Glomerular endothelial cell (primary cell): ENCODE data around the gene ENOX2. TPM values are rescaled to one million over a fixed set of nuclear protein-coding genes. Genes with fewer than 3 reads are reported as not detected.
"Not testable (repeated sequence)": the region's sequence is repeated elsewhere in the genome, so short reads cannot be mapped to it uniquely, and the experiment has no call there.

Source experiments
- DNase-seq: peaks from one replicate; pipeline ENCODE4 v3.0.0-alpha.2; 2011; ENCODE audit warnings: low read depth, low spot score; ENCODE audit errors: extremely low read depth
- total RNA-seq: library from RNA; depleted of rRNA; stranded (reverse); fragments of >200 nt; gene quantifications from 2 replicates; pipeline ENCODE4 v1.2.3, GENCODE V29; 2015

Gene ENOX2
- total RNA-seq = 9.1 and 14.8 TPM in 2 replicates

GRCh38 chrX:130902783-130903613 lies at the start of gene ENOX2:
TSS of gene ENOX2 (minus strand) at chrX:130903209. CDS start at chrX:130703216, 199,993 bp downstream.
- DNase-seq = peak; percentile 77

GRCh38 chrX:130952266-130953043 lies 49.4 kb upstream of the ENOX2 start:
- no peak for DNase-seq

DNA sequence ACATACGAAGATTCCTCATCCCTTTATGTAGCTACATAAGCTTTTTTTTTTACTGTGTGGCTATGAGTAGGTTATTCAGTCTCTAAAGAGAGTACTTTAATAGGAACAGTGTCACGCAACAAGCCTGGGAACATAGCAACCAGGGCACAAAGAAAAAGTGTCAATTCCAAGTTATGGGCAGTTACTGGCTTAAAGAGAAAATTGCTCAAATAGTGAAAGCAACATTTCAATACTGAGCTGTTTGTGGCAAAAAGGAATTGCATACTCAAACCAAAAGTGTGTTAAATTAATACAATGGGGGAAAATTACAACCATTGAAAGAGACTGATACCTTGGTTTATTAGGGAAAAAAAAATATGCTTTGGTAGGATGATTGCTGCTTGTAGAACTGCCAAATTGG lies 41.2 kb upstream of the ENOX2 start:
- no peak for DNase-seq

DNA sequence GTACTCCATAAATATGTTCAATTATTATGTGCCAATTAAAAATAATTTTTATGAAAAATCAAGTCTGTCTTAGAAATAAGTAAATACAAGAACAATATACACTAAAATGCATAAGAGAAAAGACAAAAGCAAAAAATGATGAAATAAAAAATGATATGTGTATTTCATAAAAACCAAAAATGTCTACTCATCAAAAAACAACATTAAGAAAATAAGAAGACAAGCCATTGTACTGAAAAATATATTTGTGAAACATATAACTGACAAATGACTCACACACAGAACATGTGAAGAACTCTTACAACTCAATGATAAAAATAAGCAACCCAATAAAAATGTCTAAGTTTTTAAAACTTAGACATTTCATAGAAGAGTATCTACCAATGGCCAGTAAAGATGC lies 34.1 kb upstream of the ENOX2 start:
- no peak for DNase-seq

GRCh38 chrX:130933358-130933757 lies 30.3 kb upstream of the ENOX2 start:
- DNase-seq = no peak

DNA sequence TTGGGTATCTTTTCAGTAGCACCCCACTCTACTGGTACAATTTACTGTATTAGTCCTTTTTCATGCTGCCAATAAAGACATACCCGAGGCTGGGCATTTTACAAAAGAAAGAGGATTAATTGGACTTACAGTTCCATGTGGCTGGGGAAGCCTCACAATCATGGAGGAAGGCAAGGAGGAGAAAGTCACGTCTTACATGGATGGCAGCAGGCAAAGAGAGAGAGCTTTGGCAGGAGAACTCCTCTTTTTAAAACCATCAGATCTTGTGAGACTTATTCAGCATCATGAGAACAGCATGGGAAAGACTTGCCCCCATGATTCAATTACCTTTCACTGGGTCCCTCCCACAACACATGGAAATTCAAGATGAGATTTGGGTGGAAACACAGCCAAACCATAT lies 17.4 kb upstream of the ENOX2 start:
- not testable (repeated sequence) for DNase-seq

DNA sequence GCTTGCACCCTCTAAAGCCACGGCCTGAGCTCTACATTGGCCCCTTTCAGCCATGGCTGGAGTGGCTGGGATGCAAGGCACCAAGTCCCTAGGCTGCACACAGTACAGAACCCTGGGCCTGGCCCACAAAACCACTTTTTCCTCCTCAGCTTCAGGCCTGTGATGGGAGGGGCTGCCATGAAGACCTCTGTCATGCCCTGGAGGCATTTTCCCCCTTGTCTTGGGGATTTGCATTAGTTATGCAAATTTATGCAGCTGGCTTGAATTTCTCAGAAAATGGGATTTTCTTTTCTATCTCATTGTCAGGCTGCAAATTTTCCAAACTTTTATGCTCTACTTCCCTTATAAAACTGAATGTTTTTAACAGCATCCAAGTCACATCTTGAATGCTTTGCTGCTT lies 16.7 kb upstream of the ENOX2 start:
- DNase-seq = not testable (repeated sequence)

- DNase-seq = not testable (repeated sequence)
Observed at GRCh38 chrX:130918498-130918897, 15.5 kb upstream of the ENOX2 start.

GRCh38 chrX:130916636-130917422 lies 13.8 kb upstream of the ENOX2 start:
- DNase-seq = peak; percentile 36

- DNase-seq = no peak
Observed at GRCh38 chrX:130915302-130915701, 12.3 kb upstream of the ENOX2 start.

DNA sequence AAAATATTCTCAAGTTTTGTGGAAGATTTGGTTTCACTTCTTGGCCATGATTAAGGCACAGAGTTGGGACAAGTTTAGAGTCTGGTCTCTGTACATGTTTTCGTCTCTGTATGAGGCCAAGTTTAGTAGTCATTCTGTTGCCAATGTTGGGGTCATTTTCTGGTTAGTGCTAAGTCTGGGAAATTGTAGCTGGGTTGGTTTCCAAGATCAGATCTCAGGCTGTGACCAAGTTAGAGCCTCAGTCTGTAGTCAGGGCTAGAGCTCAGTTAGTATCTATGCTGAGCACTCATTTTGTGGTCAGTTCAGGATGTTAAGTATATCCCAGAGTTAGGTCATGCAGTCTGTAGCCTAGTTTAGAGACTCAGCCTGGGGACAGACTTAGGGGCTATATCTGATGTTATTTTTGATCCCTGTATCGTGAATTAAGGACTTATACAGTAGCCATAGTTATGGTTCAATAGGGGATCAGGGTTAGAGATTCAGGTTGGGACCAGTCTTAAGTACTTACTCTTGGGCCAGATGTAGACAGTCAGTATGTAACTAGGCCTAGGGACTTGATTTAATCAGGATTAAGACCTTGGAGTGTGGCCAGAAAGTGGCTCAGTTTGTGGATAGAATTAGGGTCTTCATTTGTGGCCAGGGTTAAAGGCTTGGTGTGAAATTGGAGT lies 6.6 kb upstream of the ENOX2 start:
- no peak for DNase-seq

DNA sequence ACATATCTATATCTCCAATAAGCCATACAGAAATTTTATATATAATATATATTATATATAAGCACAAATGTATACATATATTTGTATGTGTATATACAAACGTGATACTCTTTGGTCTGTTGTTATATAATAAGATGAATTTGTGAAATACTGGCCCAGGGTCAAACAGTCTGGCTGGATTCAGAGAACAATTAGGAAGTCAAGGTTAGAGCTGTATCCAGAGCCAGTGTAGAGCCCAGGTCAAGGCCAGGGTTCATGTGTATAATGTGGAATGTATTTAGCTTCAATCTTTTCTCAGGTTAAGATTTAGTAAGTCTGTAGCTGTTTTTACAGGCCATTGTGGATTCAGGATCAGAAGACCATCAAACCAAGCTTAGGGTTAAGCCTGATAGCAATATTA lies 3.8 kb upstream of the ENOX2 start:
- DNase-seq = no peak

DNA sequence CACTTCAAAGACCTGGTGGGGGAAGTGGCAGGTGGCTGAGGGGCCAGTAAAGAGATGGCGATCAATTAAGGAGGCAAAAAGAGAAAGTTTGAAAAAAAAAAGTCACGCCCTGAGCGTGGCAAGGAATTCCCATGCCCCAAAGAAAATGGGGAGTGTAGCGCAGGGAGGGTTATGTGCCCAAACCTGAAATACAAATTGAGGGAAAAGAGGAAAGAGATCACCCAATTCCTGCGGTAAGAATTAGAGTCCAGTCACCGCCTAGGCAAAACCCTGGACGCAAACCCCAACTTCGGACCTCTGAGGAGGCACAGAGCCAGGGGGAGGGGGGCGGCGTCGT lies 595 bp downstream of the ENOX2 start:
- no peak for DNase-seq

DNA sequence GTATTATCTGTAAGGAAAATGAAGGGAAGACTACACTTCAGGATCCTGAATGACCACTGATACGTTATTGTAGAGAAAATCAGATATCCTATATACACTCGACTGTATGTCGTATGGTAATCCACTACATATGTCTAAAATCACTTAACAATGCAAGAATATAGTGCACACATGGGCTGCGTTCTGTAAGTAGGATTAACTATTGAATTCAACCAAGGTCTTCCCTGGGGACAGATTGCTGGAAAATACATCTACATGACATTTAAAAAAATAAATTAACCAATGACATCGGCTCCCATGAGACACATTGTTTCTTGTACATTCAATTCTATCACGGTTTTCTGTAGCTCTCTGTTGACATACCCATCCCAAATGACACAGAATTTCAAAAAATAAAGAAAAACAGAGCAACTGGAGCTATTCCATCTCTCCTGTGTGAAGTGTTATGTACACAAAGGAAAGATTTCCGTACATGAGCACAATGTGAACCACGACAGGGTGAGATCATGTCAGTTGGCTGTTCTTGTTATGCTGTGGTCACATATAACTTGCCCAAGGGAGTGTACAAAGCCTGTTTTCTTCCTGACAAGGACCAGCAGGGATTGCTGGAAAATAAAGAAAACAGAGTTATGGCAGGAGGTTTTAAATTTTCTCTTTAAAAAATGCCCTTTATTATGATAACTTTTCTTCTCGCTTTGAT lies 6.1 kb downstream of the ENOX2 start:
- no peak for DNase-seq

DNA sequence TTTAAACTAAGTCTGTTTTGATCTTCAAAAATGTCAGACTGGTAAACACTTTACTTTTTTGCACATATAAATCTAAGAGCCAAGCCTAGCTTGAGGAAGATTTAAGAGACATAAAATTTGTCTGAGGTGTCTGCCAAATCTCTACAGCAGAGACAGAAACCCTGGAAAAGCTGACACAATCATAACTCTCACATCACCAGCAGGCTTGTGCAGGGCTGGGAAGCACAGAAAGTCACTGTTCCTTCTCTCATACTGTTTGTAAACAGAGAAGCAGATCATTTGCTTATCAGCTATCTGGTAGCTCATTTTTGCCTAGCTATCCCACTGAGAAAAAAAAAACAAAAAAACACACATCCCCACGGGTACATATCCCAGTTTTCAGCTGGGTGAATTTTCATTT lies 7.0 kb downstream of the ENOX2 start:
- DNase-seq = no peak

GRCh38 chrX:130895299-130895698 lies 7.7 kb downstream of the ENOX2 start:
- no peak for DNase-seq

- no peak for DNase-seq
Observed at GRCh38 chrX:130893356-130894085, 9.5 kb downstream of the ENOX2 start.

GRCh38 chrX:130887376-130887775 lies 15.6 kb downstream of the ENOX2 start:
- no peak for DNase-seq

- DNase-seq = no peak
Observed at GRCh38 chrX:130885996-130886395, 17.0 kb downstream of the ENOX2 start.
